OCI-LY1 (cell line): ENCODE data around the gene ARAP3.

Source experiments
- EZH2 ChIP-seq: fragments of 200-600 bp; sonication (generic), shearing (Covaris generic); IDR thresholded peaks from 2 replicates; pipeline ENCODE4 v1.8.0; 2017; ENCODE audit warnings: borderline replicate concordance, mixed run types, mild to moderate bottlenecking, antibody characterized with exemption, low read length, moderate library complexity, mixed read lengths
- TF ChIP-seq, protein P1 (sequence below): fragments of 200-600 bp; sonication (generic), shearing (Covaris generic); IDR thresholded peaks from 2 replicates; pipeline ENCODE4 v1.5.1; 2017; ENCODE audit warnings: mild to moderate bottlenecking, antibody characterized with exemption, low read length, moderate library complexity, mixed read lengths

DNA sequence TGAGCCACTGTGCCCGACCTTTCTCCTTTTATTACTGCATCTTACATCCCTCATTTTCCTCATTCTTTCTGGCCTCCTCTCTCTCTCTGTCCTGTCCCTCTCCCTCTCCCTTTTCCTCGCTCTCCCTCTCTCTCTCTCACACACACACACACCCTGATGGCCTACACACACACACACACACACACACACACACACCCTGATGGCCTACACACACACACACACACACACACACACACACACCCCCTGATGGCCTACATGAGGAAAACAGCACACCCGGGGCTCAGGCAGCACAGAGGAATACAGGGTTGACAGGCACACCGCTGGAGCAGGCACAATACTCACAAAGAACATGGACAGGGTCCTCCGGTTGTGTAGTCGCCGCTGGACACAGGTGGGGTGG lies 27.0 kb downstream of the ARAP3 start:
- TF ChIP-seq, protein P1, sequence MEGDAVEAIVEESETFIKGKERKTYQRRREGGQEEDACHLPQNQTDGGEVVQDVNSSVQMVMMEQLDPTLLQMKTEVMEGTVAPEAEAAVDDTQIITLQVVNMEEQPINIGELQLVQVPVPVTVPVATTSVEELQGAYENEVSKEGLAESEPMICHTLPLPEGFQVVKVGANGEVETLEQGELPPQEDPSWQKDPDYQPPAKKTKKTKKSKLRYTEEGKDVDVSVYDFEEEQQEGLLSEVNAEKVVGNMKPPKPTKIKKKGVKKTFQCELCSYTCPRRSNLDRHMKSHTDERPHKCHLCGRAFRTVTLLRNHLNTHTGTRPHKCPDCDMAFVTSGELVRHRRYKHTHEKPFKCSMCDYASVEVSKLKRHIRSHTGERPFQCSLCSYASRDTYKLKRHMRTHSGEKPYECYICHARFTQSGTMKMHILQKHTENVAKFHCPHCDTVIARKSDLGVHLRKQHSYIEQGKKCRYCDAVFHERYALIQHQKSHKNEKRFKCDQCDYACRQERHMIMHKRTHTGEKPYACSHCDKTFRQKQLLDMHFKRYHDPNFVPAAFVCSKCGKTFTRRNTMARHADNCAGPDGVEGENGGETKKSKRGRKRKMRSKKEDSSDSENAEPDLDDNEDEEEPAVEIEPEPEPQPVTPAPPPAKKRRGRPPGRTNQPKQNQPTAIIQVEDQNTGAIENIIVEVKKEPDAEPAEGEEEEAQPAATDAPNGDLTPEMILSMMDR: no peak
- no peak for TF ChIP-seq EZH2
